Fibroblast of pulmonary artery (primary cell): ENCODE results near the gene TNFRSF21.

Experiments
- DNase-seq: peaks from one replicate; pipeline ENCODE4 v3.0.0-alpha.2; 2010; ENCODE audit warnings: low read depth
- H3K4me3 ChIP-seq: replicated peaks from 2 replicates; pipeline ENCODE4 v1.5.1; 2011; ENCODE audit warnings: low read depth, mild to moderate bottlenecking, control low read depth, low read length, moderate library complexity
- TF ChIP-seq, protein P1 (sequence below): IDR thresholded peaks from 2 replicates; pipeline ENCODE4 v1.5.1; 2011; ENCODE audit warnings: mild to moderate bottlenecking, control low read depth, low read length, inconsistent platforms; ENCODE audit errors: missing control alignments

Gene TNFRSF21

DNA sequence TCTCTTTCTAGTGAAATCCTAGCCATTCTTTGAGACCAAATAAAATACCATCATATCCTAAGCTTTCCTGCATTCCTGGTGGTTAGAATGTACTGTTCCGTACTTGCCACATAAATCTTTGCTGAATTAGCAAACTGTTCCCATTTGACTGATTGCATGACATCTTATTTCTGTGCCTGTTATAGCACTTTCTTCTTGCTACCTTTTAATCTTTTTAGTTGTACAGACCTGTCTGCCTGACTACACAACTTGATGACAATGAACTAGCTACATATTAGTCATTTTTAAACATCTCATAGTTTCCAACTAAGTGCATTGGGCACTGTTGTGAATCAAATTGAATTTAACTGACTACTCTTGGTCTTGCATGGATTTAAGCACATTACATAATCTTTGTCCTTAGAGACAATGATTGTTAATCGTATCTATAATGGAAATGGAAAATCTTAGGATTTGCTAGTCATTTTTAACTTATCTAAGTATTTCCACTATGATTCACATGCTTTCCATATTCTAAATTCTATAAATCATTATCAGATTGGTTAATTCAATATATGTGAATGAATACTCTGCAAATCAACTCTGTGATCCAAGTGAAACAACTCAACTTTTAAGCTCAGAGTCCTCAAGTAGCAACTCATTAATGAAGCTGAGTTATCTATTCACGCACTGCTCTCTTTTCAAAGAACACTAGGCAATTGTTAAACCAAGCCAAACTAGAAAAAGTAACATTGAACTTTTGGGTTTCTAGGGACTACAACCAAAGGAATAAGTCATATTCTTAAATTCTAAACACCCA is 109.0 kb downstream of the TNFRSF21 start:
- TF ChIP-seq, protein P1, sequence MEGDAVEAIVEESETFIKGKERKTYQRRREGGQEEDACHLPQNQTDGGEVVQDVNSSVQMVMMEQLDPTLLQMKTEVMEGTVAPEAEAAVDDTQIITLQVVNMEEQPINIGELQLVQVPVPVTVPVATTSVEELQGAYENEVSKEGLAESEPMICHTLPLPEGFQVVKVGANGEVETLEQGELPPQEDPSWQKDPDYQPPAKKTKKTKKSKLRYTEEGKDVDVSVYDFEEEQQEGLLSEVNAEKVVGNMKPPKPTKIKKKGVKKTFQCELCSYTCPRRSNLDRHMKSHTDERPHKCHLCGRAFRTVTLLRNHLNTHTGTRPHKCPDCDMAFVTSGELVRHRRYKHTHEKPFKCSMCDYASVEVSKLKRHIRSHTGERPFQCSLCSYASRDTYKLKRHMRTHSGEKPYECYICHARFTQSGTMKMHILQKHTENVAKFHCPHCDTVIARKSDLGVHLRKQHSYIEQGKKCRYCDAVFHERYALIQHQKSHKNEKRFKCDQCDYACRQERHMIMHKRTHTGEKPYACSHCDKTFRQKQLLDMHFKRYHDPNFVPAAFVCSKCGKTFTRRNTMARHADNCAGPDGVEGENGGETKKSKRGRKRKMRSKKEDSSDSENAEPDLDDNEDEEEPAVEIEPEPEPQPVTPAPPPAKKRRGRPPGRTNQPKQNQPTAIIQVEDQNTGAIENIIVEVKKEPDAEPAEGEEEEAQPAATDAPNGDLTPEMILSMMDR: no peak
- DNase-seq: no peak
- no peak overlapping the region for H3K4me3 ChIP-seq

DNA sequence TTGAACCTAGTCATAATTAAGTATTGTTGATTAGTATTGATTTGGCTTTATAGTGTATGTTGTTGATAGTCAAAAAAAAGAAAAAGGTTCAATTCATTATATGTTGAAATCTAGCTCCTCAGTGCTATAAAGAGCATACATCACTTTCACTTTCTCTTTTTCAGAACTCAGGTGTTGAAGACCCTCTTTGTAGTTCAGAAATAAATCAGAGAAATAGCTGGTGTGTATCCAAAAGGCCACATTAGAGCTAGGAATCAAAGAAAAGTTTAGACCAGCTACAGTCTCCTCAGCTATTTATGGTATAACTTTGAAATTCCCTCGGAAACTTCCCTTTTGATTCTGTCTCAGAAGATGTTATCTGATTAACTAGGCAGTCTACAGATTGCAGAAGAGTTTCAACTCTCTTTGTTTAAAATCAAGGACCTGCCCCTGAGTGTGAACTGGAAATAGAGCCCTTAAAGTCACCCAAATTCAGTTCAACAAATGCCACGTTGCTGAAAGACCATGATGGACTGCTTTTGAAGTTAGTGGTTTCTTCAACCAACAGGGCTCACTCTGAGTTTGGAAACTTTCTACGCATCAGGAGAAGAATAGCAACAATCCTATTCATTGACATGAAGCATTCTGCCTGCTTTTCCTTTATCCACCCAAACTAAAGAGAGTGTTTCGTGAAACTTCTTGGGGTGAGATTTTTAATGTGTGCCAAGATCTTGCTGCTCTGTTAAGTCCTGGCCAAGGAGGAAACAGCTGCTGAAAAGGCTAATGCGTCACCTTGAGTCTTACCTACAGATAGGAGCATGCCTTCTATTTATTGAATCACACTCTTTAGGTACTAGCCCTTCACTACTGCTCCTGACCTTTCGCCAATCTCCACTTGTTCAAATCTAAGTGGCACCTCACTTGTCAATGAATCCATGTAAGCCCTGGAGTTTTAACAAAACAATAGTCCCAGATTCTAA is 111.7 kb downstream of the TNFRSF21 start:
- TF ChIP-seq, protein P1: no peak
- DNase-seq: no peak
- H3K4me3 ChIP-seq: no peak overlapping the region

DNA sequence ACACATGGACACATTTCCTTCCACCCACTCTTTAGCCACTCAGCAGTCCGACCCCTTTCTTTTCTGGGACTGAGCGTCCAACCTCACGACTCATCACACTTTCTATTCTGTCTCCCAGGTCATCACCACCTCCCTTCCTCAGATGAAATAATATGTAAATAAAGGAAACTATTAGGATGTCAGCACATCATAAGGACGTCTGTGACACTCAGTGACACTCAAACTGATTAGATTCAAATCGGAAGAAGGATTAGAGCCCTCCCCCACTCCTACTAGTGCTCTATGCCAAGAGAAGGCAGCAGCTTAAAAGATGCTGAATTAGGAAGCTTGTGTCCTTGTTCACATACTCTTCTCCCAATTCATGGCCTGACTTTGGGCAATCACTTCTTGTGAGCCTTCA is 113.6 kb downstream of the TNFRSF21 start:
- no peak overlapping the region for H3K4me3 ChIP-seq
- DNase-seq: no peak
- TF ChIP-seq, protein P1: no peak

- H3K4me3 ChIP-seq: no peak overlapping the region
- DNase-seq: peak; percentile 81
- TF ChIP-seq, protein P1: no peak
These were observed 114.6 kb downstream of the TNFRSF21 start for GRCh38 chr6:47195011-47195650.

DNA sequence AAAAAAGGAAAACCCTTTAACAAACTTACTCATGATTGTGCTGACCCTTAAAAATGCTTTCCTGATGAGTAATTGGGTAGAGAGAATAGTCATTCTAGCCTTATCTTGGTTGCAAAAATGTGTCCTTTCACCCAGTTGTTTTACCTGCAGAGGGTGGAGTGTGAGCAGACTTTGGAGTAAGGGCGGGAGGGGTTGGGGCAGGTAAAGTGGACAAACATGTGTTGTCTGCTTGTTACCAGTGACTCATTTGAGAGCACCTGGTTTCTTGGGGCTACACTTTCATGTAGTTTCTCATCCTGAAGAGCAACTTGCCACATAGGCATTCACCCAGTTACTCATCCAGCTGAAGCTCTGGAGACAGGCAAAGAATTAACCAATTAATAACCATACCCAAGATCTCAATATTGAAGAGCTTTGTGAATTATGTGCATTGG is 121.1 kb downstream of the TNFRSF21 start:
- DNase-seq: peak; percentile 62
- no peak overlapping the region for H3K4me3 ChIP-seq
- TF ChIP-seq, protein P1: no peak

- no peak overlapping the region for H3K4me3 ChIP-seq
- TF ChIP-seq, protein P1: no peak
- no peak for DNase-seq
These were observed 121.7 kb downstream of the TNFRSF21 start for GRCh38 chr6:47187893-47188587.
